ENCODE results near the gene PRPF6.
"Not testable (repeated sequence)": the region's sequence is repeated elsewhere in the genome, so short reads cannot be mapped to it uniquely, and the experiment has no call there.

The PRPF6 gene

GRCh38 chr20:63960654-63961621 is 20.0 kb upstream of the PRPF6 start:
- not testable (repeated sequence) for DNase-seq (ENCODE audit: low spot score)

DNA sequence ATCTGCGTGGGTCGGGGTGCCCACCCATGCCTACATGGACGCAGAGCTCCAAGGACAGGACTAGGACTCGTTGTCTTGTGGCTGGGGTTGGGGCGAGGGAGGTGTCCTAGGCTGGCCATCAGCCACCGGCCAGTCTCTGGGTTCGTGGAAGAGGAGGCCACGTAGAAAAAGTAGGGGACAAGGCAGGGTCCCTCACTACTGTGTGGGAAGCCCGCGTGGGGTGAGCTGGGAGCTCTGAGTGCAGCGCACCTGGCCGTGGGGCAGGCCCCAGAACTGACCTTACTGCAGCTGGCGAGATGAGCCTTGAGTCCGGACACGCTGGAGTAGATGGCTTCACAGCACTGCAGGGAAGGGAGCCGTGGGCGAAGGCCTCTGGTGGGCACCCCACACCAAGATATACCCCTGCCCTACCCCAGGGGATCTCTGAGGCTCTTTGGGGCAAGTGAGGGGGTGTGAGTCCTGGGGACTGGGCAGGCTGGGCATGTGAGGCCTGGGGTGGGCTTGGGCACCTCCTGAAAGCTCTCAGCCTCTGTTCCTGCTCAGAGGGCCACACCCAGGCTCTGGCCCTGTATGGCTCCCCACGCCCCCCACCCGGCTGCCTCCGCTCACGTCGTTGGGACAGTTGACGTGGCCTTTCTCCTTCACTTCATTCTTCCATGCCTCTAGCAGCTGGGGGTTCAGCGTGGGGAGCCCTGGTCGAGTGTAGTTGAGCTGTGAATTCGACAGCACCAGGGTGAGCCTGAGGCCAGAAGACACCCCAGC is 19.1 kb upstream of the PRPF6 start:
- no peak for DNase-seq (ENCODE audit: low spot score)

- no peak for DNase-seq (ENCODE audit: low spot score)
Measured at GRCh38 chr20:63962426-63963347, 18.2 kb upstream of the PRPF6 start.

DNA sequence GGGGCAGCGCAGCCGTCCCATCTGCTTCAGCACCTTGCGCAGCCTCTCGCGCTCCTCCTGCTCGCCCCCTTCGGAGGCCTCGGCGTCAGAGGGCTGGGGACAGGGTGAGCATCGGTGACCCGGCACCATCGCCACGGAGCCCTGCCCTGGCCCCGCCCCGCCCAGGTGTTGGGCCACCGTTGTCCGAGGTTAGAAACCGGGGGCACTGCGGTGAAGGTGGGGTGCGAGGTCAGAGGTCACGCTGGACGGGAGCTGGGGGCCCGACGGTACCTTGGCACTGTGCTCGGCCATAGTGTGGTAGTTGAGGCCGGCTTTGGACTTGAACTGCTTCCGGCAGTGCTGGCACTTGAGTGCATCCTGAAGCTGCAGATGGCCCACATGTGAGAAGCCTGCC is 17.6 kb upstream of the PRPF6 start:
- no peak for DNase-seq (ENCODE audit: low spot score)

- DNase-seq (ENCODE audit: low spot score), result no peak
Measured at GRCh38 chr20:63963784-63964301, 17.1 kb upstream of the PRPF6 start.

GRCh38 chr20:63964412-63964811 is 16.5 kb upstream of the PRPF6 start:
- DNase-seq (ENCODE audit: low spot score), result no peak

DNA sequence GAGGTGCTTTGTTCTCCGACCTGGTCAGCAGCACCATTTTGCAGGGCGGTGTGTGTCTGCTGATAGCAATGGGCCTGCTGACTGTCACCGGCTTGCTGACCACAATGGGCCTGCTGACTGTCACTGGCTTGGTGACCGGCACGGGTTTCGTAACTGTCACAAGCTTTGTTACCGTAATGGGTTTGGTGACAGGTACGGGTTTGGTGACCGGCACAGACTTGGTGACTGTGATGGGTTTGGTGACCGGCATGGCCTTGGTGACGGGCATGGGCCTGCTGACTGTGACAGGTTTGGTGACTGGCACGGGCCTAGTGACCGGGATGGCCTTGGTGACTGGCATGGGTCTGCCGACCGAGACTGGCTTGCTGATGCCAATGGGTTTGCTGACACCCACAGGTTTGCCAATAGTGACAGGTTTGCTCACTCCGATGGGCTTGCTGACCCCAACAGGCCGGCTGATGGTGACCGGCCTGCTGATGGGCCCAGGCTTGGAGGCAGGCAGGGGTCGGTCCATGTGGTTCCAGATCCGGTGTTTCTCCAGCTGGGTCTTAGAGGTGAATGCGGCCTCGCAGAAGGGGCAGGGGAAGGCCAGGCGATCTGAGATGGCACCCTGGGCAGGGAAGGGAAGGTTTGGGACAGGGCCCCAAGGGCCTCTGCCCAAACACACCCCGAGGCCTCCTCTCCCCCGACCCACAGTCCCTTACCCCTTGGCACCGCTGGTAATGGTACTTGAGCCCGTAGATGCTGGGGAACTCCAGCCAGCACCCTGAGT is 14.6 kb upstream of the PRPF6 start:
- no peak for DNase-seq (ENCODE audit: low spot score)

- DNase-seq (ENCODE audit: low spot score), result no peak
Measured at GRCh38 chr20:63966944-63967322, 14.0 kb upstream of the PRPF6 start.

DNA sequence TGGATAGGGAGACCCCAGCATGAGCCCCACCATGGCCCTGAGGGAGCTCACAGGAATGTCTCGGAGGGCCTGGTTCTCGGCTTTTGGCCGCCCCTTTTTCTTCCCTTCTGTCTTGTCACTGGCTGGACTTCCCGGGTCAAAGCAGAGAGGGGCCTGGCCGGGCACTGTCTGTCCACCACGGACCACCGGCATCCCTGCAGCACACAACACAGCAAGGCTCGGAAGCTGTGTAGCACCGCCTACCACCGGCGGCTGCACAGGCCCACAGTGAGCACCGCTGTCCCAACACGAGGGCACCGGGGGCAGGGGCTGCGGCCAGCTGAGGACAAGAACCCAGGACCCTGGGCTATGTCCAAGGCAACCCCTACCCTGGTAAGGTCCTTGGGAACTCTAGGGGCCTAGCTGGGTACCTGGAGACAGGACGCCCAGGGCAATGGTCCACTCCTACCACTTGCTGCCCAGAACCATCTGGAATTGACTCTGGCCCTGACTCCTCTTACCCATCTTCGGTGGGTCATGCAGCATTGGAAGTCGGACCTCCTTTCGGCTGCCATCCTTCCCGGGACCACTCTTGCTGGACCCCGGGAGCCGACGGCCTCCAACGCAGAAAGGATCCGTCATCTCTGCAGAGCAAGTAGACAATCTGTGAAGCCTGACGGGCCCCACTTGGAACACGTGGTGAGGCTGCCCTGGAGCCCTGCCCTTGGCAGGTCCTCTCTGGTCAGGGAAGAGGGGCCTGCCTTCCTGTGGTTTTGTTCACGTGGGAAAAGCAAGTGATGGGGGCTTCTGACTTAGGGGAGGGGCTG is 13.4 kb upstream of the PRPF6 start:
- no peak for DNase-seq (ENCODE audit: low spot score)

DNA sequence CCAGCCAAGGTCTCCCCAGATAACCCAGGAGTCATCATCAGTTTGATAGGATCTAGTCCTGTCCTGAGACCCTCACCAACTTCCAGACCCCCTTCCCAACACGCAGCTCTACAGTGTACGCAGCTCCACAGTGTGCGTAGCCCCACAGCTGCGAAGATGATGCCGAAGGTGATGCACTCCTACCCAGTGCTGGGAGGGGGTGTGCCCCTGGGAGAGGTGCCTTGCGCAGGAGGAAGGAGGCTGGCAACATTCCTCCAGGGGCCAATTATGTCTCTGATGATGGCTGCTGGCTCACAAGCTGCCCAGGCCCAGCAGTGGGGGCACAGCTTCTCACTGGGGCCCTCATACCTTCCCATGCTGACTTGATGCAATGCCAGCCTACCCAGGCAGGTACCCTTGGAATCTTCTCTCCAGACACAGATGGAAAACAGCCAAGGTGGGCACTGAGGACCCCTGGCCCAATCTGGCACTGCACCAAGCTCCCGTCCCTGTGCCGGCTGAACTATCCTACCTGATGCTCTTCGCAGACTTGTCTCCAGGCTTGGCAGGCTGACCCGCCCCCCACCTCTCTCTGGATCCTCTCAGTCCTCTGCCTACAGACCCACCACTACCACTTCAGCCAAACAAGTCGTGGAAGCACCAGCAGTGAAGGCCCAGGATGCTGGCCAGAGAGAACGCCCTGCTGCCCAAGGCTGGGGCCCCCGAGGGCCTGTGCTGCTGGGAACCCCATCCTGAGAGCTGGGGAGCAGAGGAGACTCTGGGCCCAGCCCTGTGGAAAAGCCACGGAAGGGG is 12.6 kb upstream of the PRPF6 start:
- DNase-seq (ENCODE audit: low spot score), result no peak

DNA sequence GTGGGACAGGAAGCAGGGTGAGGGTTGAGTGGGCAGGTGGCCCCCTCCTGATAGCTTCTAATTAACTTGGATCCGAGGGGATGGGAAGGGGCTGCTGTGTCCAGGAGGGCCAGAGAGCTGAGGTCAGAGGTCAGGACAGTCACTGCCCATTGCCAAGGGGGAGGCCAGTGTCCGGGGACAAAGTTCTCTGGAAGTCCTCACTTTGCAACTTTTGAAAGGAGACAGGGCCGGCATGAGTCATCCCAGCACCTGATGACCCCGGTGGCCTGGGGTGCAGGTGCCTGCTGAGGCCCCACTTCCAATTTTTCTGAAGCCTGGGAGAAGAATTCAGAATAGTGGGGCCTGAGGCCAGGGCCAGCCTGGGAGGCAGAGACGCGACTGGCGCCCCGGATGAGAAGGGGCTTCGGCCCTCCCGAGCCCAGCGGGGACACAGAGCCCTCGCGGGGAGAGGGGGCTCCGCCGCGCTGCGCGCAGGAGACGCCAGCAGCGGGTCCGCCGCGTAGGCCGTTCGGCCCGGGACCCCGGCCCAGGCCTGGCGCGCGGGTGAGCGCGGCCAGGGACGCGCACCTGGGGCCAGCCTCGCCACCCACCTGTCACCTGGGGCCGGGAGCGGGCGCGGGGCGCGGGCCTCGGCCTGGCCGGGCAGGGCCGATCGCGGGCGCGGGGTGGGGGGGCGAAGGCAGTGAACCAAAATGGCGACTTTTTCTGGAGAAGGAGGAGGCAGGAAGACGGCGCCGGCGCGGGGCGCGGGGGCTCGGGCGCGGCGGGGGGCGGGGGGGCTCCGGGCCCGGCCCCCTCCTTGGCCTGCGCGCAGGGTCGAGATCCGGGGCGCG is 11.8 kb upstream of the PRPF6 start:
- no peak for DNase-seq (ENCODE audit: low spot score)

DNA sequence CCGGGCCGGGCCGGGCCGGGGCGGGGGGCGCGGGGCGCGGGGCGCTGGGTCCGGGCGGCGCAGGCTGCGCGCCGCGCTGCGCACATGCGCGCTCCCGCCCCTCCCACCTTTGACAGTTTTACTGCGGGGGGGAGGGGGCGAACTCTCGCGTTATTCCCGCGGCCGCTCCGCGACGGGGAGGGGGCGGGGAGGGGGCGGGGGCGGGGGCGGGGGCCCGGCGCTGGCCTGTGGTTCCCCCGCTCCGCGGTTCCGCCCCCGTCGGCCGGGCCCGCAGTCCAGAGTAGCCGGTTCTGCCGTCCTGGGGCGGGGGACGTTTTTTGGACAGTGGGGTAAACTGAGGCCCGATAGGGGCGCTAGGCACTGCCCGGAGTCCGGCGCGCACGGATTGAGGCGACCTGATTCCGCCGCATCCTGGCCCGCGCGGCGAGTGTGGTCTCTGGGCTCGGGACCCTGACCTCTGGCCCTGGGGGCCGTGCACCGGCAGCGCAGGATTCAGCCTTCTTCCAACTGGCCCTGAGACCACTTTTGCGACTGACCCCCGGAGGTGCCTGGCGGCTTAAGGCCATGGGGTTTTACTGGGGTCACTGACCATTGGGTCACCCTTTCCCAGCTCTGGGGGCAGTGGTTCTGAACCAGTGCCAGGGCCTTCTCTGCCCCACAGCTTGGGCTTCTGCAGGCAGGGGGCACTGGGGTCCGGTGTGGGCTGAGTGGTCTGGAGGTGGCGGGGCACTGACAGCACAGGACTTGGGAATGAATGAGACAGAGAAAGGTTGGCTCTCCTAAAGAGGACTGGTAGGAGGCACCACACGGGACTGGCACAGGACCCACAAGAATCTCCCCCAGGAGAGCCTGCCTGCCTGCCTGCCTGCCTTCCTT is 10.9 kb upstream of the PRPF6 start, which contains the start of gene ZNF512B:
TSS of gene ZNF512B (minus strand) at position 93 of the 876 bp plus-strand sequence. CDS start 1,980 bp downstream, outside the sequence.
- DNase-seq (ENCODE audit: low spot score), result no peak

- no peak for DNase-seq (ENCODE audit: low spot score)
Measured at GRCh38 chr20:63970714-63971431, 10.1 kb upstream of the PRPF6 start.

DNA sequence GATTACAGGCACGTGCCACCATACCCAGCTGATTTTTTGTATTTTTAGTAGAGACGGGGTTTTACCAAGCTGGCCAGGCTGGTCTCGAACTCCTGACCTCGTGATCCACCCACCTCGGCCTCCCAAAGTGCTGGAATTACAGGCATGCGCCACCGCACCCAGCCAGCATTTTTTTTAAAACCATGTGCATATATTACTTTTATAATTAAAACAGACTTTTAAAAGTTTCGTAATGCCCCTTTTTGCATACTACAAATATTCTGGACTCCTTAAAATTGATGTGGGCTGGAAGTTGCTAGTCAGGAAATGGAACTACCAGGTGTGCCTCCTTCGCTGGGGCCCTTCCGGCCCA is 9.0 kb upstream of the PRPF6 start:
- DNase-seq (ENCODE audit: low spot score), result not testable (repeated sequence)

DNA sequence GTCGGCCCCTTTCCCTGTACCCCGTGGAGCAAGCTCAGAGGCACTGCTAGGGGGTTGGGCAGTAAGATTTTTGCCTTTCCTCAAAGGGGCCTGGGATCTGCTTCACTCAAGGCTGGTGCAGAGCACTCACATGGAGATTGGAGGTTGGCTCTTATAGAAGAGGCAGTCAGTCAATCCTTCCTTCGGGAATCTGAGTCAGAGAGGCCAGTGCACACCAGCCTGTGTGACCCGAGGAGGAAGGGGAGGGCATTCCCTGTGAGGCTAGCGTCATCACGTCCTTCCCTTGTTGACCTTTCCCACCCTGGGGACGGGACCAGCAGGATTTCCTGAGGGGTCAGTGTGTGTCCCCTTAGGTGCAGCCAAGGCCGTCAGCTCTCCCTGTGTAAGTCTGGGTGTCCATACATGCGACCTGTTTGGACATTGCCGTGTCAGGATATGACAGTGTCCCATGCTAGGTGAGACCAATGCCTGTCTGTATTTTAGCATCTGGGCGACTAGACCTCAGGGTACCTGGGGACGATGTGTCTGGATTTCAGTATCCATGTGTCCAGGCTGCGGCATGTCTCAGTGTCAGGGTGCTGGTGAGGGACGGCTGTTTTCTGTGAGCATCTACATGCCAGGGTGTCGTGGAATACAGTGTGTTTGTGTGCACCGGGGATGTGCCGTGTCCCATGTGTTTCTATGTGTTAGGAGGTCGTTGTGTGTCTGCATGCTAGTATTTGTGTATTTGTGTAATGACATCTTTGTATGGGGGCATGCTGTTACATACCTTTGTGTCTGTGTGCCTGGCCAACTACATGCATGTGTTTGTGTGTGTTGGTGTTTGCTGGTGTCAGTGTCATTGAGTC is 8.4 kb upstream of the PRPF6 start:
- no peak for DNase-seq (ENCODE audit: low spot score)

- no peak for DNase-seq (ENCODE audit: low spot score)
Measured at GRCh38 chr20:63973160-63973479, 7.8 kb upstream of the PRPF6 start.
